Uterus (tissue), 4 donors: Measurements from ENCODE around the gene CCR9. TPM values are rescaled to one million over a fixed set of nuclear protein-coding genes. Genes with fewer than 3 reads are reported as not detected.

ENCODE experiments used
- DNase-seq, 2 donors: peaks; one replicate each; pipeline ENCODE4 v3.0.0-alpha.2; 2019 to 2020
- H3K27ac ChIP-seq, 2 donors: fragments of 200-600 bp; sonication (generic); 1 replicate in 1 of 2; 2 replicates in 1 of 2; pipeline ENCODE4 v1.5.1; 2016 to 2018
- H3K27me3 ChIP-seq, 2 donors: fragments of 200-600 bp; sonication (generic); one replicate each; pipeline ENCODE4 v1.5.1; 2018 to 2019; ENCODE audit warnings: control low read depth in 1 of 2
- H3K36me3 ChIP-seq, 2 donors: fragments of 200-600 bp; sonication (generic); one replicate each; pipeline ENCODE4 v1.5.1; 2019; ENCODE audit warnings: control low read depth in 1 of 2
- H3K4me1 ChIP-seq, 2 donors: fragments of 200-600 bp; sonication (generic); one replicate each; pipeline ENCODE4 v1.5.1; 2018 to 2019; ENCODE audit warnings: control low read depth in 1 of 2
- H3K4me3 ChIP-seq, 2 donors: fragments of 200-600 bp; sonication (generic); 1 replicate in 1 of 2; 2 replicates in 1 of 2; pipeline ENCODE4 v1.5.1; 2018 to 2019; ENCODE audit warnings: mild to moderate bottlenecking in 1 of 2
- H3K9me3 ChIP-seq, 2 donors: fragments of 200-600 bp; sonication (generic); one replicate each; pipeline ENCODE4 v1.5.1; 2019; ENCODE audit warnings: control low read depth in 1 of 2
- CTCF ChIP-seq, 4 experiments: fragments of 200-600 bp in 2 of 4; fragments of 450-650 bp in 2 of 4; sonication (generic) in 2 of 4; IDR thresholded peaks; one replicate each; pipeline ENCODE4 v1.5.1; 2016 to 2019; ENCODE audit warnings: antibody characterized with exemption in 4 of 4, mild to moderate bottlenecking in 2 of 4, moderate library complexity in 1 of 4
- POLR2A ChIP-seq, 2 donors: fragments of 450-650 bp; IDR thresholded peaks; one replicate each; pipeline ENCODE4 v1.6.1; 2016; ENCODE audit warnings: antibody characterized with exemption in 2 of 2, mild to moderate bottlenecking in 1 of 2, moderate library complexity in 1 of 2
- intact Hi-C: fragments of 100-400 bp; cut with DNase I; formaldehyde crosslinking; loops from one replicate; pipeline ENCODE4 v1.15.1; 2023; ENCODE audit warnings: low total_unique reads
- total RNA-seq, 4 donors: library from RNA; depleted of rRNA in 3 of 4; stranded (reverse); fragments of >200 nt in 3 of 4; gene quantifications; one replicate each; pipeline versions ENCODE4 v1.1.0 to v1.2.4, GENCODE V29; 2014 to 2023
- donor health status: DM: yes; HTN: yes; CAD: no.

Gene CCR9
- total RNA-seq, 4 donors from 2014 or later: 0.14 TPM; not detected in 3

GRCh38 chr3:45912435-45912834 is 26.1 kb downstream of the CCR9 start:
- Histone ChIP-seq H3K36me3 (no peaks in the 10 kb centered on the region), H3K27ac (no peak overlapping the region), H3K4me3 (no peak overlapping the region), H3K4me1 (no peaks in the 10 kb centered on the region), H3K9me3 (no peaks in the 10 kb centered on the region), H3K27me3 (no peaks in the 10 kb centered on the region)
- no peak for DNase-seq
- TF ChIP-seq CTCF (IDR thresholded peaks at IDR 0.05) (no peak), POLR2A (IDR thresholded peaks at IDR 0.05) (no peak)
- intact Hi-C loops: no loop called here

- Histone ChIP-seq H3K27me3 (no peaks in the 10 kb centered on the region), H3K9me3 (no peaks in the 10 kb centered on the region), H3K4me3 (no peak overlapping the region), H3K4me1 (no peaks in the 10 kb centered on the region), H3K36me3 (no peaks in the 10 kb centered on the region), H3K27ac (no peak overlapping the region)
- DNase-seq: no peak
- no peak for TF ChIP-seq POLR2A (IDR thresholded peaks at IDR 0.05)
- TF ChIP-seq CTCF (IDR thresholded peaks at IDR 0.05): no peak
- intact Hi-C loops: no loop called here
These were observed 28.2 kb downstream of the CCR9 start for GRCh38 chr3:45914362-45915058.

- Histone ChIP-seq H3K27ac (no peak overlapping the region), H3K4me3 (no peak overlapping the region), H3K36me3 (no peaks in the 10 kb centered on the region), H3K4me1 (no peaks in the 10 kb centered on the region), H3K27me3 (no peaks in the 10 kb centered on the region), H3K9me3 (no peaks in the 10 kb centered on the region)
- DNase-seq: no peak
- intact Hi-C loops: no loop called here
- TF ChIP-seq CTCF (IDR thresholded peaks at IDR 0.05) (no peak), POLR2A (IDR thresholded peaks at IDR 0.05) (no peak)
These were observed 28.7 kb downstream of the CCR9 start for GRCh38 chr3:45915059-45915439.

GRCh38 chr3:45915518-45916231 is 29.3 kb downstream of the CCR9 start:
- Histone ChIP-seq H3K27me3 (no peaks in the 10 kb centered on the region), H3K4me3 (no peak overlapping the region), H3K4me1 (no peaks in the 10 kb centered on the region), H3K36me3 (no peaks in the 10 kb centered on the region), H3K27ac (no peak overlapping the region), H3K9me3 (no peaks in the 10 kb centered on the region)
- DNase-seq: no peak
- intact Hi-C loops: no loop called here
- TF ChIP-seq POLR2A (IDR thresholded peaks at IDR 0.05) (no peak), CTCF (IDR thresholded peaks at IDR 0.05) (no peak)

- Histone ChIP-seq H3K4me3 (no peak overlapping the region), H3K9me3 (no peaks in the 10 kb centered on the region), H3K4me1 (no peaks in the 10 kb centered on the region), H3K27me3 (no peaks in the 10 kb centered on the region), H3K36me3 (no peaks in the 10 kb centered on the region), H3K27ac (no peak overlapping the region)
- intact Hi-C loops: no loop called here
- DNase-seq: no peak
- no peak for TF ChIP-seq POLR2A (IDR thresholded peaks at IDR 0.05)
- TF ChIP-seq CTCF (IDR thresholded peaks at IDR 0.05): no peak
These were observed 31.0 kb downstream of the CCR9 start for GRCh38 chr3:45917146-45917898.
